GM21381 (cell line): Measurements from ENCODE around the gene HOATZ.

Experiments
- ATAC-seq: cut with Tn5 transposase; IDR thresholded peaks from one replicate; pipeline ENCODE4 v1.9.1; 2021; ENCODE audit warnings: mild to moderate bottlenecking, moderate library complexity; ENCODE audit not compliant: unreplicated experiment

The HOATZ gene

DNA sequence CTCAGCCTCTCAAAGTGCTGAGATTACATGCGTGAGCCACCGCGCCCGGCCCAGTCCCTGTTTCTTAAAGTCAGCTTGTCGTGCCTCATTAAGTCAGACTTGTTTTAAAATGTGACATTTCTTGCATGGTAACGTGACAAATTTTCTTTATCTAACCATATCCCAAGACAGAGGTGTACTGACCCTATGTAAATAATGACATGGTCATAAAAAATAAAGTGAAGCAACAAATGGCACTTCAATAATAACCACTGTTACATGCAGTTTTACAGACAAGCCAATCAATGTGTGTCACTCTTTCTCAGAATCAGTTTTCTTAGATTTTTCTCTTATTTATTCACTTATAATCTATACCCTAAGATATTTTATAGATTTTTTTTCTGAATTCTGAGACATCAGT lies 61.2 kb downstream of the HOATZ start:
- ATAC-seq, result no peak

DNA sequence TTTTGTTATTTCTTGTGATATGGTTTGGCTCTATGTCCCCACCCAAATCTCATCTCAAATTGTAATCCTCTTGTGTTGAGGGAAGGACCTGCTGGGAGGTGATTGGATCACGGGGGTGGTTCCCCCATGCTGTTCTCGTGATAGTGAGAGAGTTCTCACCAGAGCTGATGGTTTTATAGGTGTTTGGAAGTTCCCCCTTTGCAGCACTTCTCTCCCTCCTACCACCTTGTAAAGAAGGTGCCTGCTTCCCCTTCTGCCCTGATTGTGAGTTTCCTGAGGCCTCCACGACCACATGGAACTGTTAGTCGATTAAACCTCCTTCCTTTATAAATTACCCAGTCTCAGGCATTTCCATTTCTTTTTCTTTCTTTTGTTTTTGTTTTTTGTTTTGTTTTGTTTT lies 63.2 kb downstream of the HOATZ start:
- no peak for ATAC-seq

DNA sequence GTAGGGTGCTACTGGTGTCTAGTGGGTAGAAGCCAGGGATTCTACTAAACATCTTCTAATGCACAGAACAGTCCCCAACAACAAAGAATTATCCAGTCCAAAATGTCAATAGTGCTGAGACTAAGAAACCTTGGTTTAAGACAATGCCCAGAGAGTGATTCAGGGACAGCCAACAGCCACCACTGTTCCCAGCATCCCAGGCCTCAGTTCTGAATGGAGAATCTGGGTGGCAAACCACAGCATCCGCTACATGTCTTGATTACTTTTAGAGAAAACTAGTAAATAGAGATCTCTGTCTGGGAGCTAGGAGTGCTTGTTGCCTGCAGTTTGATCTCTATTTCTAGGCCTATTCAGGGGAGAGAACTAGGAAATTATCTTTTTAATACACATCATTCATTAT lies 66.8 kb downstream of the HOATZ start:
- ATAC-seq, result no peak

DNA sequence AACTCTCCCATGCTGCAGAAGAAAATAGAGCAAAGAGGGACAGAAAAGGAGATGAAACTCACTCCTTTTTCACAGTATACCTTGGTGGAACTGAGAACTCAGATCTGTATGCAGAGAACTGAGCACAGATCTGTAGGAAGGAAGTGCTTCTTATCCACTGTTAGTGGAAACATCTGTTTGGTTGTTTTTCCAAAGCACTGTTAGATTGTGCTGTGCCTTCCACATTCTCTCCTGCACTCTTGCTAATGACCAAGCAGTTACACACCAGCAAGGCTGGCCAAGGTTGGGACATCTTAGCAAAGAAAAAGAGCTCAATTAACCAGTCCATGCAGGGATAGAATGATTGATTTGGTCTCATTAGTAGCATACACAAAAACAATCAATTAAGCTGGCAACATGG lies 67.6 kb downstream of the HOATZ start:
- ATAC-seq, result no peak

DNA sequence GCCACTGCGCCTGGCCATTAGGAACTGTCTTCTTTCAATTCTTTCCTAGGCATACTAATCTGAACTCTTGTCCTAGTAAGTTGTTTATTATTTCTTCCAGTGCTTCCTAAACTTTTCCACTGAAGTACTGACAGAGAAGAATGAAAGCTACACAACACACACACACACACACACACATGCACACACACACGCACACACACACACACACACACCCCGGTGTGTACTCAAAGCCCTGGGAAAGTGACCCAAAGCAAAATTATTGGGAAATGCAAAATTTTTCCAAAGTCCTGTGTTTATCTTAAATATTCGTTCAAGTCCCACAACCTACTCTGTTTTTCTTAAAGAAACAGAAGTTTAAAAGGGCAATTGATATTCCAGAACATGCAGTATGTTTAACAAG lies 68.3 kb downstream of the HOATZ start:
- no peak for ATAC-seq

DNA sequence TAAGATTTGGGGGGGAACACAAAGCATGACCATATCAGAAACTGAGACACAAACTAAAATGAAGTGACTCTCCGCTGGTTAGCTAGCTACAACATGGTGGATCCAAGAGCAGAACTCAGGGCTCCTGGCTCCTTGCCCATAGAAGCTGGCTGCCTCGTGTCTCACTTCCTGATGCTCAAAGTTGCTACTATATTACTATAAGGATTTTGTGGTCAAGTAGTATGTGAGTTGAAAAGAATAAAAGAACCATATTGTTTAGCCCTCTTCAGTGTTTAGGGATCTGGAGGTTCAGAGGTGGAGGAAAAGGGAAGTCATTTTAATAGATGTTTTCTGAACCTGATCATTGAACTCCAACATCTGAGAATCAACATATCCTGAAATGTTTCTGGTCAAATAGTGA lies 70.8 kb downstream of the HOATZ start:
- no peak for ATAC-seq

DNA sequence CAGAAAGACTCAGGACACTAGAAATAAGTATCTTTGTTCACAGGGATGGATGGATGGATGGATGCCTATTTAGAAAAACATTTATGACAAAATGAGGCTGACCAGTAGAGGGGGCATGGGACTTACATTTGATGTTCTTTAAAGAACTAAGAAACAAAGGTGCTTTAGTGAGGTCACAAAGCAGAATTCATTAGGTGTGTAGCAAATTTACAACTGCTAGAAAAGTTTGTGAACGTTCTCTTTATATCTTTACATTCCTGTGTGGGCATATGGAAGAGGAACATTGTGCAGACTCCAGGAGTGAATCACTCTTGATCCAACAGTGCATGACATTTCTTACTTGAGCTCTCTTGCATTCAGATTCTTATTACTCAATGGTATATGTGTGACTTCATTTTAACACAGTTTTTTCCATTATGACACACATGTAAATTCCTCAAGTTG lies 71.8 kb downstream of the HOATZ start:
- no peak for ATAC-seq
